ENCODE results near the gene RASGEF1B. TPM values are rescaled to one million over a fixed set of nuclear protein-coding genes. Genes with fewer than 3 reads are reported as not detected.

Gene RASGEF1B
- total and polyA plus RNA-seq, 9 of the 15 experiments (the other 6 are each of a cell fraction or from before 2014, with no cell fraction given), result 0.04 to 0.57 (median 0.22) TPM

DNA sequence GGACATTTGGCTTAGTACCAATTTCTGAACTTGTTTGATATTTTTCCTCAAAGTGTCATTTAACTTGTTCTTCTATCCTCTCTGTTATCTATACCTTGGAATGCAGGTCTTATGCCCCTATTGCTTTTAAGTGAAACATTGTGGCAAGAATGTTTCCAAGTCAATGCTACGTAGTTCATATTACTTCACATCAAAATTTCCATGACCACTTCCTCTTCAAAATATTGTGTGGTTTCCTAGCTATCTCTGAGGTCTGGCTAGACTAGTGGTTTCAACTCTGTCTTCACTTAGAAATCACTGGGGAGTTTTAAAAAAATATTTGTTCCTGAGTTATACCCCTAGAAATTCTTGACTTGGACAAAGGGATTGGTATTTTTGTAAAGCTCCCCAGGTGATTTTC is 20.2 kb upstream of the RASGEF1B start (continued):
- TF ChIP-seq E2F8 (IDR thresholded peaks at IDR 0.05; ENCODE audit: low read depth, partially characterized antibody), result no peak
- TF ChIP-seq, protein P1, sequence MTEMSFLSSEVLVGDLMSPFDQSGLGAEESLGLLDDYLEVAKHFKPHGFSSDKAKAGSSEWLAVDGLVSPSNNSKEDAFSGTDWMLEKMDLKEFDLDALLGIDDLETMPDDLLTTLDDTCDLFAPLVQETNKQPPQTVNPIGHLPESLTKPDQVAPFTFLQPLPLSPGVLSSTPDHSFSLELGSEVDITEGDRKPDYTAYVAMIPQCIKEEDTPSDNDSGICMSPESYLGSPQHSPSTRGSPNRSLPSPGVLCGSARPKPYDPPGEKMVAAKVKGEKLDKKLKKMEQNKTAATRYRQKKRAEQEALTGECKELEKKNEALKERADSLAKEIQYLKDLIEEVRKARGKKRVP (CRISPR knock-in tag; IDR thresholded peaks at IDR 0.05), result no peak
- no peak for TF ChIP-seq ZNF184 (CRISPR knock-in tag; IDR thresholded peaks at IDR 0.05)
- no peak for TF ChIP-seq POLR2AphosphoS2 (IDR thresholded peaks at IDR 0.05; ENCODE audit: low read length)
- TF ChIP-seq SMC3 (conservative IDR thresholded peaks at IDR 0.05; ENCODE audit: insufficient read depth, low read depth, low read length), result no peak
- no peak for TF ChIP-seq ZFP1 (CRISPR knock-in tag; IDR thresholded peaks at IDR 0.05)

DNA sequence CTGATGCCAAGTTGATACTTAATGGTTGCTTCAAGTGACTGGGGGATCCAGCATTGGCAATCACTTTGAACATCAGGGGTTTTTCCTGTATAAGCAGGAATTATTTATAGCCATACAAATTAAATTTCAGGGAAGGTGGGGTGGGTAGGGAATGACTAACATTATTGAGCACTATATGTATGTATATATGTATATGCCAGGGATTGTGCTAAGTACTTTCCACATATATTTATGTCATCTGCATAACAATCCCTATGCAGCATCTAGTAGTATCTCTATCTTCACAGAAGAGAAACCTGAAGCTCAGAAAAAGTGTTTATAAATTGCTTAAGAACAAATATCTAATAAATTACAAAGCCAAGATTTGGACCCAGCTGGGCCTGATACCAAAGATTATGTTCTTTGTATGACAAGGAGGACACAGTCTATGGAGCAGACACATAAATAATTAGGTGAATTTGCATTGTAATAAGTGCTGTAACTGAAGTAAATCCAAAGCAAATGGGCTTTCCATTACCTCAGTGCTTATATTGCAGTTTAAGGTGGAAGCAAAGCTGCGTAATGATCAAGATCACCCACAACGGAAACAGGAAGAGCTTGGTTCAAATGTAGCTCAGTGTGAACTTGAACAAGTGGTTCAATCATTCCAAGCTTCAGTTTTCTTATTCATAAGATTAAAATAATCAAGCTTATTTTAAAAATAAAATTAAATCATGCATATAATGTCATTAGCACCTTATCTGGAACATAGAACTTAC is 18.9 kb upstream of the RASGEF1B start:
- no peak for ATAC-seq
- BruUV-seq (replicated peaks), result no TSS peak
- TF ChIP-seq ZBTB33 (CRISPR knock-in tag; IDR thresholded peaks at IDR 0.05), result no peak
- TF ChIP-seq ZNF282 (CRISPR knock-in tag; IDR thresholded peaks at IDR 0.05), result no peak
- no peak for TF ChIP-seq FOS (IDR thresholded peaks at IDR 0.05; ENCODE audit: extremely low read depth, insufficient read length)
- no peak for TF ChIP-seq RAD21 (CRISPR knock-in tag; conservative IDR thresholded peaks at IDR 0.05 in 1 of 2, IDR thresholded peaks at IDR 0.05 in 1 of 2)
- TF ChIP-seq BRF2 (IDR thresholded peaks at IDR 0.05; ENCODE audit: borderline replicate concordance, insufficient read depth, insufficient read length), result no peak
- no peak for TF ChIP-seq KDM5B (IDR thresholded peaks at IDR 0.05; ENCODE audit: insufficient replicate concordance, low read depth, low read length)
- TF ChIP-seq BRCA1 (IDR thresholded peaks at IDR 0.05), result no peak
- no peak for TF ChIP-seq BRCA1 (CRISPR knock-in tag; IDR thresholded peaks at IDR 0.05)

More for the DNA sequence above, 18.9 kb upstream of the RASGEF1B start:
- no peak for FAIRE-seq
- intact Hi-C loops (cut with micrococcal nuclease), result no loop called here
- no peaks in the 10 kb centered on the region for H3K27me3 ChIP-seq (ENCODE audit: control insufficient read depth in 2 of 2, insufficient read depth in 2 of 2, low read length in 2 of 2)
- H3K9ac ChIP-seq (ENCODE audit: insufficient read depth in 1 of 2, low read depth in 2 of 2, low read length in 2 of 2), result no peak overlapping the region
- H3K4me1 ChIP-seq (replicated peaks in 1 of 2; ENCODE audit: control insufficient read depth in 2 of 2, insufficient read depth in 2 of 2, low read length in 2 of 2), result no peaks in the 10 kb centered on the region
- in situ Hi-C loops (cut with MboI), result no loop called here
- no peak overlapping the region for H3K4me3 ChIP-seq
- no peaks in the 10 kb centered on the region for H3K36me3 ChIP-seq (ENCODE audit: control insufficient read depth, insufficient read depth, low read length)
- H4K20me1 ChIP-seq (replicated peaks; ENCODE audit: control insufficient read depth, insufficient read depth, low read length), result no peaks in the 10 kb centered on the region
- ChIA-PET POLR2A (no interaction called here), CTCF (ENCODE audit: low intra/inter-chr PET ratio) (no interaction called here)
- H2AFZ ChIP-seq (ENCODE audit: low read depth, low read length), result no peak overlapping the region
- no peak for DNase-seq (ENCODE audit: extremely low read depth in 1 of 4, low spot score in 3 of 4)
- no peaks in the 10 kb centered on the region for H3K9me1 ChIP-seq (ENCODE audit: control insufficient read depth, insufficient read depth, low read length)
- no peaks in the 10 kb centered on the region for H3K79me2 ChIP-seq (ENCODE audit: control insufficient read depth, insufficient read depth, low read length)
- 5% methylated on average over 2 of the region's 2 CpGs for WGBS (ENCODE audit: insufficient coverage, low coverage, missing lambda C conversion rate)
- H3K9me3 ChIP-seq (replicated peaks; ENCODE audit: control insufficient read depth, insufficient read depth, low read depth, low read length), result no peaks in the 10 kb centered on the region
- H3K27ac ChIP-seq (ENCODE audit: extremely low read depth, low read depth, low read length), result no peak overlapping the region
- H3K4me2 ChIP-seq (ENCODE audit: insufficient read depth, low read length), result no peak overlapping the region

Measured in K562 (cell line).